H1 (cell line): ENCODE measurements around the gene C12orf56. TPM values are rescaled to one million over a fixed set of nuclear protein-coding genes. Genes with fewer than 3 reads are reported as not detected.

ENCODE experiments used
- CTCF ChIA-PET: fragments of 300-600 bp; sonication (Branson Sonifier 250); formaldehyde crosslinking; loops from one replicate; lab custom pipeline; 2021; ENCODE audit not compliant: partially characterized antibody; lab: Charles Lee
- POLR2A ChIA-PET: fragments of 300-600 bp; sonication (Branson Sonifier 250); formaldehyde crosslinking; loops from one replicate; lab custom pipeline; 2021; ENCODE audit warnings: inconsistent platforms; ENCODE audit not compliant: partially characterized antibody; lab: Charles Lee
- DNase-seq, 2 experiments: peaks; one replicate each; pipeline versions ENCODE4 v3.0.0 to v3.0.0-alpha.2; 2010 to 2022; ENCODE audit warnings: low spot score in 2 of 2, low read depth in 1 of 2, mixed read lengths in 1 of 2
- FAIRE-seq: peaks from 2 replicates; lab custom pipeline; 2011; peaks lifted over from hg19 to GRCh38; lab: Jason Lieb, UNC
- H2AFZ ChIP-seq: 2 replicates; pipeline ENCODE4 v1.8.1; 2012; ENCODE audit warnings: low read length, inconsistent platforms
- H2AK5ac ChIP-seq: 2 replicates; pipeline ENCODE4 v1.6.1; 2013; ENCODE audit warnings: low read depth, low read length
- H2BK120ac ChIP-seq: replicated peaks from 2 replicates; pipeline ENCODE3; 2013; ENCODE audit warnings: low read depth, low read length, inconsistent platforms
- H2BK12ac ChIP-seq: 2 replicates; pipeline ENCODE4 v1.6.1; 2013; ENCODE audit warnings: low read depth, low read length
- H2BK15ac ChIP-seq: 2 replicates; pipeline ENCODE4 v1.6.1; 2013; ENCODE audit warnings: low read length
- H2BK20ac ChIP-seq: 2 replicates; pipeline ENCODE4 v1.6.1; 2013; ENCODE audit warnings: low read length
- H2BK5ac ChIP-seq: 2 replicates; pipeline ENCODE4 v1.6.1; 2013; ENCODE audit warnings: low read depth, low read length
- H3K14ac ChIP-seq: 2 replicates; pipeline ENCODE4 v1.6.1; 2013; ENCODE audit warnings: inconsistent platforms; ENCODE audit not compliant: insufficient read length
- H3K18ac ChIP-seq: 2 replicates; pipeline ENCODE4 v1.6.1; 2013; ENCODE audit warnings: low read length; ENCODE audit errors: extremely low read depth
- H3K23ac ChIP-seq: 2 replicates; pipeline ENCODE4 v1.6.1; 2013; ENCODE audit warnings: inconsistent platforms; ENCODE audit not compliant: insufficient read length
- H3K23me2 ChIP-seq: 2 replicates; pipeline ENCODE4 v1.6.1; 2013; ENCODE audit warnings: low read depth, low read length
- H3K27ac ChIP-seq: 2 replicates; pipeline ENCODE4 v1.6.1; 2011; ENCODE audit warnings: low read depth, low read length, inconsistent platforms
- H3K27me3 ChIP-seq, 4 experiments: replicated peaks in 1 of 4; 1 replicate in 1 of 4; 2 replicates in 3 of 4; pipeline versions ENCODE4 v1.6.1 to v1.8.1; 2011 to 2013; ENCODE audit warnings: low read length in 3 of 4, mild to moderate bottlenecking in 3 of 4, inconsistent platforms in 2 of 4, mixed read lengths in 2 of 4, moderate library complexity in 1 of 4; ENCODE audit not compliant: control insufficient read depth in 3 of 4, insufficient read depth in 3 of 4; ENCODE audit errors: extremely low read depth in 1 of 4
- H3K36me3 ChIP-seq, 4 experiments: 2 replicates each; pipeline versions ENCODE4 v1.6.1 to v1.8.1; 2011 to 2013; ENCODE audit warnings: mild to moderate bottlenecking in 4 of 4, low read length in 3 of 4, moderate library complexity in 2 of 4, control low read depth in 1 of 4, inconsistent platforms in 1 of 4; ENCODE audit not compliant: insufficient read depth in 4 of 4, control insufficient read depth in 2 of 4
- H3K4ac ChIP-seq: replicated peaks from 2 replicates; pipeline ENCODE3; 2013; ENCODE audit warnings: low read length, low read depth, mixed read lengths, inconsistent platforms; ENCODE audit not compliant: insufficient read length
- H3K4me1 ChIP-seq, 4 experiments: replicated peaks in 1 of 4; 1 replicate in 1 of 4; 2 replicates in 3 of 4; pipeline versions ENCODE4 v1.6.1 to v1.8.1; 2011 to 2013; ENCODE audit warnings: low read length in 3 of 4, inconsistent platforms in 2 of 4, mixed read lengths in 1 of 4; ENCODE audit not compliant: insufficient read depth in 4 of 4, control insufficient read depth in 3 of 4
- H3K4me2 ChIP-seq, 2 experiments: 2 replicates each; pipeline versions ENCODE4 v1.6.1 to v1.8.1; 2011 to 2013; ENCODE audit warnings: low read depth in 2 of 2, low read length in 2 of 2, control low read depth in 1 of 2, inconsistent platforms in 1 of 2, mild to moderate bottlenecking in 1 of 2; ENCODE audit not compliant: insufficient read depth in 1 of 2
- H3K4me3 ChIP-seq, 4 experiments: fragments of 200-600, 300-600 bp in 1 of 4; sonication (generic), shearing (Covaris generic), sonication (Bioruptor Twin) in 1 of 4; 2 replicates each; pipeline versions ENCODE4 v1.5.1 to v1.8.1; 2011 to 2016; ENCODE audit warnings: low read length in 4 of 4, low read depth in 3 of 4, control low read depth in 2 of 4, inconsistent platforms in 2 of 4, mild to moderate bottlenecking in 2 of 4, mixed read lengths in 1 of 4, moderate library complexity in 1 of 4; ENCODE audit not compliant: insufficient read depth in 2 of 4; ENCODE audit errors: extremely low read depth in 1 of 4
- H3K56ac ChIP-seq: replicated peaks from 2 replicates; pipeline ENCODE3; 2013; ENCODE audit warnings: low read depth, mild to moderate bottlenecking, mixed read lengths, low read length, inconsistent platforms; ENCODE audit not compliant: insufficient read length
- H3K79me1 ChIP-seq: 2 replicates; pipeline ENCODE4 v1.6.1; 2013; ENCODE audit warnings: low read depth, low read length, control low read depth
- H3K79me2 ChIP-seq, 2 experiments: 2 replicates each; pipeline versions ENCODE4 v1.6.1 to v1.8.1; 2012 to 2013; ENCODE audit warnings: low read length in 2 of 2, mild to moderate bottlenecking in 2 of 2, inconsistent platforms in 1 of 2; ENCODE audit not compliant: insufficient read depth in 2 of 2, control insufficient read depth in 1 of 2
- H3K9ac ChIP-seq, 4 experiments: replicated peaks in 1 of 4; 1 replicate in 1 of 4; 2 replicates in 3 of 4; pipeline versions ENCODE4 v1.6.1 to v1.8.1; 2011 to 2013; ENCODE audit warnings: low read depth in 3 of 4, low read length in 3 of 4, control low read depth in 2 of 4, mild to moderate bottlenecking in 2 of 4, moderate library complexity in 2 of 4, inconsistent platforms in 1 of 4; ENCODE audit errors: extremely low read depth in 1 of 4
- H3K9me3 ChIP-seq, 2 experiments: 2 replicates each; pipeline versions ENCODE4 v1.6.1 to v1.8.1; 2012 to 2013; ENCODE audit warnings: mild to moderate bottlenecking in 2 of 2, moderate library complexity in 2 of 2, control low read depth in 1 of 2, inconsistent platforms in 1 of 2, low read depth in 1 of 2, low read length in 1 of 2, mixed read lengths in 1 of 2; ENCODE audit not compliant: insufficient read depth in 2 of 2
- H4K20me1 ChIP-seq, 2 experiments: replicated peaks in 1 of 2; 2 replicates each; pipeline versions ENCODE3 to v1.8.1; 2011 to 2013; ENCODE audit warnings: inconsistent platforms in 2 of 2, low read length in 2 of 2, mild to moderate bottlenecking in 1 of 2; ENCODE audit not compliant: insufficient read depth in 2 of 2, control insufficient read depth in 1 of 2
- H4K5ac ChIP-seq: 2 replicates; pipeline ENCODE4 v1.6.1; 2013; ENCODE audit warnings: low read length, low read depth, mixed read lengths, inconsistent platforms; ENCODE audit not compliant: insufficient read length
- H4K8ac ChIP-seq: 2 replicates; pipeline ENCODE4 v1.8.0; 2013; ENCODE audit warnings: mild to moderate bottlenecking, moderate library complexity, low read length, inconsistent platforms; ENCODE audit not compliant: insufficient read depth; ENCODE audit errors: extremely low read depth
- H4K91ac ChIP-seq: replicated peaks from 2 replicates; pipeline ENCODE3; 2013; ENCODE audit warnings: low read length, mixed read lengths, inconsistent platforms; ENCODE audit not compliant: insufficient read length
- ATF2 ChIP-seq: IDR thresholded peaks from 2 replicates; pipeline ENCODE4 v1.6.1; 2012; ENCODE audit warnings: low read length, inconsistent platforms
- BACH1 ChIP-seq: IDR thresholded peaks from 2 replicates; pipeline ENCODE4 v1.6.1; 2012; ENCODE audit warnings: low read length, improper control_type of control experiment
- CBX5 ChIP-seq: fragments of 300-800, 300-1000 bp; sonication (generic); IDR thresholded peaks from 2 replicates; pipeline ENCODE4 v1.7.1; 2016; ENCODE audit warnings: antibody characterized with exemption, low read length, low read depth
- HDAC6 ChIP-seq: IDR thresholded peaks from one replicate; pipeline ENCODE4 v1.7.1; 2012; ENCODE audit warnings: low read depth, mild to moderate bottlenecking, inconsistent platforms, low read length, moderate library complexity
- JUND ChIP-seq: IDR thresholded peaks from 2 replicates; pipeline ENCODE4 v1.6.1; 2011; ENCODE audit warnings: mild to moderate bottlenecking, improper control_type of control experiment, low read length
- KDM5A ChIP-seq: fragments of 200-600 bp; IDR thresholded peaks from 2 replicates; pipeline ENCODE4 v1.7.1; 2012; ENCODE audit warnings: mild to moderate bottlenecking, low read length, inconsistent platforms, mixed read lengths
- MAFK ChIP-seq: IDR thresholded peaks from 2 replicates; pipeline ENCODE4 v1.6.1; 2012; ENCODE audit warnings: low read depth, mild to moderate bottlenecking, improper control_type of control experiment, low read length
- NANOG ChIP-seq: IDR thresholded peaks from 2 replicates; pipeline ENCODE4 v1.6.1; 2011; ENCODE audit warnings: low read length, low read depth, mild to moderate bottlenecking, inconsistent platforms; ENCODE audit not compliant: insufficient read depth, poor library complexity, severe bottlenecking
- POLR2AphosphoS5 ChIP-seq: IDR thresholded peaks from 2 replicates; pipeline ENCODE4 v1.6.1; 2011; ENCODE audit warnings: low read depth, low read length
- SIX5 ChIP-seq: IDR thresholded peaks from 2 replicates; pipeline ENCODE4 v1.6.1; 2011; ENCODE audit warnings: mild to moderate bottlenecking, low read depth, low read length
- SUZ12 ChIP-seq: fragments of 200-600 bp; sonication (generic); IDR thresholded peaks from 2 replicates; pipeline ENCODE4 v1.6.1; 2012; ENCODE audit warnings: mild to moderate bottlenecking, inconsistent platforms, low read length, moderate library complexity, mixed read lengths
- WGBS, 2 experiments: shearing (Covaris generic) in 1 of 2; methylation state at CpG; one replicate each; pipeline versions ENCODE4 v1.1.6 to v1.1.7; 2013 to 2015; ENCODE audit warnings: low lambda C conversion rate in 2 of 2, mixed read lengths in 2 of 2, inconsistent platforms in 1 of 2, low coverage in 1 of 2, missing lambda C conversion rate in 1 of 2; ENCODE audit not compliant: insufficient replicate concordance in 2 of 2, insufficient coverage in 1 of 2, insufficient read length in 1 of 2; ENCODE audit errors: extremely low coverage in 1 of 2, missing lambda C conversion rate in 1 of 2; 5-methylcytosine and 5-hydroxymethylcytosine counted together
- polyA plus RNA-seq, 7 experiments: library from polyadenylated mRNA; depleted of rRNA in 3 of 7; stranded (reverse) in 5 of 7; unstranded in 2 of 7; fragments of >200 nt in 5 of 7; fragments of 200-250 nt in 2 of 7; gene quantifications; 1 replicate in 5 of 7; 2 replicates in 1 of 7; 4 replicates in 1 of 7; pipeline versions ENCODE4 v1.2.1 to v1.2.3, GENCODE V29; 2011 to 2013; ENCODE audit warnings: missing spikeins in 2 of 7, mixed read lengths in 2 of 7
- total RNA-seq: library from RNA; stranded (reverse); fragmentation: NEBNext Ultra II Directional; extraction: Animal tissue kit (Norgen Biotek cat#: 25700); gene quantifications from 2 replicates; pipeline ENCODE4 v1.2.1, GENCODE V29; 2021
- TF ChIP-seq, protein P1 (sequence below): IDR thresholded peaks from 2 replicates; pipeline ENCODE4 v1.6.1; 2011; ENCODE audit warnings: low read length, improper control_type of control experiment

C12orf56 gene
- total and polyA plus RNA-seq, 2 of the 8 experiments (the other 6 are each of a cell fraction or from before 2014, with no cell fraction given) = 1.1 to 2.9 TPM

DNA sequence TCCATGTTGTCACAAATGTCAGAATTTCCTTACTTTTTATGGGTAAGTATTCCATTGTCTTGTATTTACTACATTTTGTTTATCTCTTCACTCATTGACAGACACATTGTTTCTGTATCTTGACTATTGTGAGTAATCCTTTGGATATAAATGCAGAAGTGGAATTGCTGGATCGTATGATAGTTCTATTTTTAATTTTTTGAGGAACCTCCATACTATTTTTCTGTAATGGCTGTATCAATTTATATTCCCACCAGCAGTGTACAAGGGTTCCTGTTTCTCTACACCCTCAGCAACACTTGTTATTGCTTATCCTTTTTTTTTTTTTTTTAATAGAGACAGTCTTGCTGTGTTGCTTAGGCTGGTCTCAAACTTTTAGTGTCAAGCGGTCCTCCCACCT, 164.9 kb downstream of the C12orf56 start:
- Histone ChIP-seq H4K5ac (no peak overlapping the region), H2BK20ac (no peak overlapping the region), H2BK15ac (no peak overlapping the region), H3K14ac (no peak overlapping the region), H3K4ac (no peak overlapping the region), H3K18ac (no peak overlapping the region), H4K91ac (no peak overlapping the region), H3K4me1 (peaks cover 0 to 7% (median under 1%) of the 10 kb centered on the region in 4 experiments; a peak in 4 of 7 replicates), H2BK5ac (no peak overlapping the region), H3K9ac (no peak overlapping the region), H4K20me1 (no peaks in the 10 kb centered on the region), H3K56ac (no peak overlapping the region), H4K8ac (no peak overlapping the region), H3K79me2 (0 out of 4 replicates have a peak, but pooled peaks cover 0 to 2% of the 10 kb centered on the region in 2 experiments), H2BK120ac (no peak overlapping the region), H3K79me1 (no peaks in the 10 kb centered on the region), H3K36me3 (no peaks in the 10 kb centered on the region), H3K27ac (no peak overlapping the region)
- WGBS, 2 experiments = 86% methylated on average over 2 of the region's 2 CpGs; no CpG with 5 or more reads in 1 of the 2 experiments
- FAIRE-seq = no peak
- ChIA-PET POLR2A (no interaction called here), CTCF (interaction anchor here (1.3 kb wide), 1 partner anchor 386 kb away, joined by 3 read pairs; no protein-coding TSS in a partner anchor)
- DNase-seq = no peak
- no peak for TF ChIP-seq SUZ12
- TF ChIP-seq POLR2AphosphoS5 = no peak
- TF ChIP-seq KDM5A = no peak
- TF ChIP-seq SIX5 = no peak
- no peak for TF ChIP-seq CBX5
- TF ChIP-seq NANOG = no peak
- TF ChIP-seq HDAC6 = no peak
- no peak for TF ChIP-seq BACH1
- no peak for TF ChIP-seq JUND
- TF ChIP-seq MAFK = no peak
- TF ChIP-seq, protein P1, sequence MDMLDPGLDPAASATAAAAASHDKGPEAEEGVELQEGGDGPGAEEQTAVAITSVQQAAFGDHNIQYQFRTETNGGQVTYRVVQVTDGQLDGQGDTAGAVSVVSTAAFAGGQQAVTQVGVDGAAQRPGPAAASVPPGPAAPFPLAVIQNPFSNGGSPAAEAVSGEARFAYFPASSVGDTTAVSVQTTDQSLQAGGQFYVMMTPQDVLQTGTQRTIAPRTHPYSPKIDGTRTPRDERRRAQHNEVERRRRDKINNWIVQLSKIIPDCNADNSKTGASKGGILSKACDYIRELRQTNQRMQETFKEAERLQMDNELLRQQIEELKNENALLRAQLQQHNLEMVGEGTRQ = no peak
- TF ChIP-seq ATF2 = no peak
- TF ChIP-seq, all 59 proteins: peak for 0
- H3K23ac ChIP-seq = no peak overlapping the region
- no peak overlapping the region for H2AK5ac ChIP-seq
- H2BK12ac ChIP-seq = no peak overlapping the region
- no peaks in the 10 kb centered on the region for H3K9me3 ChIP-seq
- no peaks in the 10 kb centered on the region for H3K23me2 ChIP-seq
- no peak overlapping the region for H3K4me2 ChIP-seq
- no peak overlapping the region for H3K4me3 ChIP-seq
- H3K27me3 ChIP-seq = no peaks in the 10 kb centered on the region
- no peak overlapping the region for H2AFZ ChIP-seq
